Tibial artery (tissue), 4 donors: ENCODE results near the gene OPHN1.

Source experiments
- DNase-seq, 2 donors: peaks; one replicate each; pipeline ENCODE4 v3.0.0-alpha.2; 2019
- H3K27ac ChIP-seq, 2 donors: fragments of 200-600 bp; sonication (generic) in 1 of 2; 1 replicate in 1 of 2; 2 replicates in 1 of 2; pipeline ENCODE4 v1.5.1; 2018 to 2019; ENCODE audit warnings: mild to moderate bottlenecking in 1 of 2
- H3K27me3 ChIP-seq, 2 donors: fragments of 200-600 bp; sonication (generic) in 1 of 2; one replicate each; pipeline versions ENCODE4 v1.5.1 to v1.6.0; 2016 to 2019
- H3K36me3 ChIP-seq, 3 donors: fragments of 200-600 bp; sonication (generic) in 2 of 3; one replicate each; pipeline ENCODE4 v1.5.1; 2016 to 2019; ENCODE audit warnings: mild to moderate bottlenecking in 2 of 3
- H3K4me1 ChIP-seq, 4 donors: fragments of 200-600 bp; sonication (generic) in 2 of 4; 1 replicate in 3 of 4; 2 replicates in 1 of 4; pipeline ENCODE4 v1.5.1; 2016 to 2019
- H3K4me3 ChIP-seq, 2 donors: fragments of 200-600 bp; sonication (generic) in 1 of 2; 1 replicate in 1 of 2; 2 replicates in 1 of 2; pipeline ENCODE4 v1.5.1; 2018 to 2019; ENCODE audit warnings: mild to moderate bottlenecking in 2 of 2
- H3K9me3 ChIP-seq, 3 donors: fragments of 200-600 bp; sonication (generic) in 1 of 3; one replicate each; pipeline ENCODE4 v1.5.1; 2016 to 2019
- CTCF ChIP-seq, 2 experiments: fragments of 200-600 bp in 1 of 2; fragments of 450-650 bp in 1 of 2; IDR thresholded peaks; one replicate each; pipeline ENCODE4 v1.5.1; 2017 to 2019; ENCODE audit warnings: antibody characterized with exemption in 2 of 2, mild to moderate bottlenecking in 1 of 2, moderate library complexity in 1 of 2
- intact Hi-C: fragments of 100-400 bp; cut with DNase I; formaldehyde crosslinking; loops from one replicate; pipeline ENCODE4 v1.15.0; 2023; ENCODE audit warnings: low total_unique reads

OPHN1 gene

GRCh38 chrX:68209008-68209407 lies 224.3 kb downstream of the OPHN1 start:
- H3K4me1 ChIP-seq = no peaks in the 10 kb centered on the region

GRCh38 chrX:68204521-68205038 lies 228.7 kb downstream of the OPHN1 start:
- intact Hi-C loops = no loop called here
- no peak overlapping the region for H3K27ac ChIP-seq

More at GRCh38 chrX:68209008-68209407, 224.3 kb downstream of the OPHN1 start:
- no peaks in the 10 kb centered on the region for H3K9me3 ChIP-seq
- intact Hi-C loops = no loop called here
- no peak overlapping the region for H3K27ac ChIP-seq
- TF ChIP-seq CTCF (IDR thresholded peaks at IDR 0.05) = no peak
- DNase-seq = no peak
- H3K4me3 ChIP-seq = no peak overlapping the region
- no peaks in the 10 kb centered on the region for H3K27me3 ChIP-seq
- H3K36me3 ChIP-seq = no peaks in the 10 kb centered on the region

GRCh38 chrX:68203646-68204045 lies 229.6 kb downstream of the OPHN1 start:
- no peaks in the 10 kb centered on the region for H3K9me3 ChIP-seq
- intact Hi-C loops = no loop called here
- no peak for TF ChIP-seq CTCF (IDR thresholded peaks at IDR 0.05)

More at GRCh38 chrX:68204521-68205038, 228.7 kb downstream of the OPHN1 start:
- Histone ChIP-seq H3K9me3 (no peaks in the 10 kb centered on the region), H3K4me1 (no peaks in the 10 kb centered on the region), H3K36me3 (no peaks in the 10 kb centered on the region), H3K4me3 (no peak overlapping the region), H3K27me3 (no peaks in the 10 kb centered on the region)
- no peak for DNase-seq
- no peak for TF ChIP-seq CTCF (IDR thresholded peaks at IDR 0.05)

GRCh38 chrX:68203211-68203610 lies 230.1 kb downstream of the OPHN1 start:
- intact Hi-C loops = no loop called here
- no peak for DNase-seq

More at GRCh38 chrX:68203646-68204045, 229.6 kb downstream of the OPHN1 start:
- Histone ChIP-seq H3K4me3 (no peak overlapping the region), H3K27ac (no peak overlapping the region), H3K4me1 (no peaks in the 10 kb centered on the region), H3K27me3 (no peaks in the 10 kb centered on the region), H3K36me3 (no peaks in the 10 kb centered on the region)
- no peak for DNase-seq

GRCh38 chrX:68199062-68199848 lies 234.0 kb downstream of the OPHN1 start:
- no peaks in the 10 kb centered on the region for H3K27me3 ChIP-seq
- DNase-seq = no peak
- intact Hi-C loops = loop anchor here (10.0 kb wide), 1 partner anchor 266 kb away; no protein-coding TSS in a partner anchor
- no peaks in the 10 kb centered on the region for H3K4me1 ChIP-seq
- H3K4me3 ChIP-seq = no peak overlapping the region
- H3K36me3 ChIP-seq = no peaks in the 10 kb centered on the region
- no peaks in the 10 kb centered on the region for H3K9me3 ChIP-seq
- H3K27ac ChIP-seq = no peak overlapping the region
- no peak for TF ChIP-seq CTCF (IDR thresholded peaks at IDR 0.05)

More at GRCh38 chrX:68203211-68203610, 230.1 kb downstream of the OPHN1 start:
- TF ChIP-seq CTCF (IDR thresholded peaks at IDR 0.05) = no peak
- Histone ChIP-seq H3K9me3 (no peaks in the 10 kb centered on the region), H3K27me3 (no peaks in the 10 kb centered on the region), H3K36me3 (no peaks in the 10 kb centered on the region), H3K4me1 (no peaks in the 10 kb centered on the region), H3K27ac (no peak overlapping the region), H3K4me3 (no peak overlapping the region)
